Common myeloid progenitor, CD34-positive (primary cell): Measurements from ENCODE around the gene KLHL5.
"Not testable (repeated sequence)": the region's sequence is repeated elsewhere in the genome, so short reads cannot be mapped to it uniquely, and the experiment has no call there.

Source experiments
- CTCF ChIA-PET: fragments of 350-600 bp; sonication (Branson Sonifier 250); formaldehyde crosslinking; loops from one replicate; lab custom pipeline; 2021; ENCODE audit warnings: antibody characterized with exemption; lab: Charles Lee
- POLR2A ChIA-PET: fragments of 350-600 bp; sonication (Branson Sonifier 250); formaldehyde crosslinking; loops from one replicate; lab custom pipeline; 2021; ENCODE audit warnings: antibody characterized with exemption; lab: Charles Lee
- DNase-seq, 3 donors: peaks; one replicate each; pipeline versions ENCODE4 v3.0.0 to v3.0.0-alpha.2; 2013
- H3K27ac ChIP-seq, 2 experiments: 1 replicate in 1 of 2; 2 replicates in 1 of 2; pipeline ENCODE4 v1.7.0; 2013; ENCODE audit warnings: inconsistent platforms in 2 of 2, low read length in 2 of 2, mild to moderate bottlenecking in 2 of 2, low read depth in 1 of 2, moderate library complexity in 1 of 2; ENCODE audit not compliant: severe bottlenecking in 2 of 2, insufficient read depth in 1 of 2, poor library complexity in 1 of 2
- H3K27me3 ChIP-seq, 5 experiments: replicated peaks in 2 of 5; 1 replicate in 3 of 5; 2 replicates in 2 of 5; pipeline versions ENCODE4 v1.6.1 to v1.7.0; 2013; ENCODE audit warnings: low read length in 4 of 5, mild to moderate bottlenecking in 2 of 5, moderate library complexity in 2 of 5, inconsistent platforms in 1 of 5; ENCODE audit not compliant: insufficient read depth in 5 of 5, control insufficient read depth in 4 of 5
- H3K36me3 ChIP-seq, 4 experiments: 1 replicate in 2 of 4; 2 replicates in 2 of 4; pipeline versions ENCODE4 v1.6.1 to v1.7.0; 2013; ENCODE audit warnings: low read length in 3 of 4, control low read depth in 1 of 4, mild to moderate bottlenecking in 1 of 4; ENCODE audit not compliant: control insufficient read depth in 4 of 4, insufficient read depth in 4 of 4
- H3K4me1 ChIP-seq, 4 experiments: 1 replicate in 3 of 4; 2 replicates in 1 of 4; pipeline versions ENCODE4 v1.6.1 to v1.7.1; 2013; ENCODE audit warnings: low read length in 3 of 4, mild to moderate bottlenecking in 3 of 4, control low read depth in 1 of 4, inconsistent platforms in 1 of 4, moderate library complexity in 1 of 4; ENCODE audit not compliant: control insufficient read depth in 4 of 4, insufficient read depth in 4 of 4; ENCODE audit errors: control extremely low read depth in 1 of 4
- H3K4me3 ChIP-seq, 7 experiments: 1 replicate in 4 of 7; 2 replicates in 3 of 7; pipeline versions ENCODE4 v1.5.1 to v1.7.0; 2013; ENCODE audit warnings: mild to moderate bottlenecking in 7 of 7, low read length in 6 of 7, moderate library complexity in 6 of 7, inconsistent platforms in 2 of 7, low read depth in 2 of 7, control low read depth in 1 of 7; ENCODE audit not compliant: insufficient read depth in 4 of 7, control insufficient read depth in 1 of 7; ENCODE audit errors: extremely low read depth in 1 of 7
- H3K9me3 ChIP-seq, 5 experiments: 1 replicate in 4 of 5; 2 replicates in 1 of 5; pipeline versions ENCODE4 v1.6.1 to v1.7.1; 2013; ENCODE audit warnings: low read length in 4 of 5, mild to moderate bottlenecking in 2 of 5, inconsistent platforms in 1 of 5, low read depth in 1 of 5, moderate library complexity in 1 of 5; ENCODE audit not compliant: control insufficient read depth in 4 of 5, insufficient read depth in 2 of 5; ENCODE audit errors: control extremely low read depth in 1 of 5
- WGBS: methylation state at CpG from one replicate; pipeline ENCODE4 v1.1.5; 2013; ENCODE audit not compliant: insufficient coverage; 5-methylcytosine and 5-hydroxymethylcytosine counted together

Gene KLHL5

DNA sequence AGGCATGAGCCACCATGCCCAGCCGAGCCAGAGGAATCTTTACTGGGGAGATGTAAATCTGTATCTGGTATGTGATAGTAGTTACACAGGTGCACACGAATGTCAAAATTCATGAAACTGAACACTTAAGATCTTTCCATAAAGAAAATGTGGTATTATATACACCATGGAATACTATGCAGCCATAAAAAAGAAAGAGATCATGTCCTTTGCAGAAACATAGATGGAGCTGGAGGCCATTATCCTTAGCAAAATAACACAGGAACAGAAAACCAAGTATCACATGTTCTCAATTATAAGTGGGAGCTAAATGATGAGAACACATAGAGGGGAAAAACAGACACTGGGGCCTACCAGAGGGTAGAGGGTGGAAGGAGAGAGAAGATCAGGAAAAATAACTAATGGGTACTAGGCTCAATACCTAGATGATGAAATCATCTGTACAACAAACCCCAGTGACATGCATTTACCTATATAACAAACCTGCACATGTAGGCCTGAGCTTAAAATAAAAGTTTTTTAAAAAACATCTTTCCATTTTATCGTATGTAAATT lies 37.6 kb upstream of the KLHL5 start:
- Histone ChIP-seq H3K27ac (no peak overlapping the region), H3K4me1 (peaks cover 12 to 37% (median 27%) of the 10 kb centered on the region in 4 experiments), H3K4me3 (no peak overlapping the region), H3K36me3 (peaks cover 0 to 4% (median 0%) of the 10 kb centered on the region in 4 experiments), H3K27me3 (no peaks in the 10 kb centered on the region), H3K9me3 (no peaks in the 10 kb centered on the region)
- no peak for DNase-seq
- ChIA-PET CTCF (interaction anchor here (1.0 to 1.4 kb wide), 3 partner anchors 20 to 111 kb away, joined by 3 to 4 read pairs (median 4); no protein-coding TSS in a partner anchor), POLR2A (interaction anchor here (0.6 kb wide), 1 partner anchor 12 kb away, joined by 3 read pairs; no protein-coding TSS in a partner anchor)
- no CpG with 5 or more reads among the region's 3 CpGs for WGBS

DNA sequence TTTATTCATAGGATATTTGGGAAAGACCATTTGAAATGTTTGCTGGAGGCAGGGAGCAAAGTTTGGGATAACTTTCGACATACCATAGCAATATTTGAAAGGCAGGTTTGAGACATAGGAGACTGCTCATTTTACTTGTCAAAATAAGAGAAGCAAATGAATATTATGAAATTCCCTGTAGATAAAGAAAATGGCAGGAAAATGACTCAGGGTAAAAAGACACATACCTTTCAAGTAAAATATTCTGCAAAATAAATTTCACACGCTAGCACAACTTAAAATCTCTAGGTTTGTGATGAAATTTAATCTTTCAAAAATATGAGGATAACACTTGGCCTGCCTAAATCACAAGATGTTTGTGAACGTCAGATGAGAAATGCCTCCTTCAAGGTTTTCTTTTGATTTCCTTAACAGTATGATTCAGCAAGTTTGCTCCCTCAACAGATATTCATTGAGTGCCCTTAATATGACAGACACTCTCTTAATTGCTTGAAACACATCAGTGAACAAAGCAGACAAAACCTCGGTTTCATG lies 36.4 kb upstream of the KLHL5 start:
- CTCF ChIA-PET, result interaction anchor here (0.9 to 1.4 kb wide), 3 partner anchors 19 to 110 kb away, joined by 3 read pairs; no protein-coding TSS in a partner anchor
- Histone ChIP-seq H3K4me1 (peaks cover 18 to 46% (median 33%) of the 10 kb centered on the region in 4 experiments), H3K27me3 (no peaks in the 10 kb centered on the region), H3K4me3 (peak overlapping the region in 3 of 7 experiments; percentile 8 to 22 (median 15)), H3K9me3 (no peaks in the 10 kb centered on the region), H3K27ac (peak overlapping the region; percentile 48 to 70), H3K36me3 (peaks cover 0 to 4% (median 0%) of the 10 kb centered on the region in 4 experiments)
- WGBS, result 0% methylated on average over 1 of the region's 4 CpGs
- POLR2A ChIA-PET, result no interaction called here
- DNase-seq, result peak; percentile 53 to 89 (median 79)

DNA sequence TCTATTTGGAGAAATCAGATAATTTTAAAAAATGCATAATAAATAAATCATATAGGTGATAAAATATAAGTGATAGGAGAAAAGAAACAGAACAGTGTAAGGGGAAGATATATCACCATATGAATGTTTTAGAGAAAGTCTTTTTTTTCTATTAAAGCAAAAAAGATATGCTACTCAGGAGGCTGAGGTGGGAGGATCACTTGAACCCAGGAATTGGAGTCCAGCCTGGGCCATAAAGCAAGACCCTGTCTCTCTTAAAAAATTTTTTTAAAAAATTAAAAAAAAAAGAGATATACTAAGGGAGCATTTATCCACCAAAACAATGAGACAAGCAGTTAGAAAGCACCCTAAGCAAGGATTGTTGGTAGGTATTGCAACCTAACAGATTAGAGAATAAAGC lies 35.9 kb upstream of the KLHL5 start:
- peaks cover 18 to 48% (median 37%) of the 10 kb centered on the region in 4 experiments for H3K4me1 ChIP-seq
- no peaks in the 10 kb centered on the region for H3K27me3 ChIP-seq
- CTCF ChIA-PET, result interaction anchor here (1.3 to 1.4 kb wide), 2 partner anchors 36 to 109 kb away, joined by 3 read pairs; no protein-coding TSS in a partner anchor
- H3K9me3 ChIP-seq, result no peaks in the 10 kb centered on the region
- no peak for DNase-seq
- peak overlapping the region in 2 of 7 experiments; percentile 8 to 22 for H3K4me3 ChIP-seq
- POLR2A ChIA-PET, result no interaction called here
- H3K36me3 ChIP-seq, result peaks cover 0 to 4% (median 0%) of the 10 kb centered on the region in 4 experiments
- H3K27ac ChIP-seq, result peak overlapping the region; percentile 48 to 70

DNA sequence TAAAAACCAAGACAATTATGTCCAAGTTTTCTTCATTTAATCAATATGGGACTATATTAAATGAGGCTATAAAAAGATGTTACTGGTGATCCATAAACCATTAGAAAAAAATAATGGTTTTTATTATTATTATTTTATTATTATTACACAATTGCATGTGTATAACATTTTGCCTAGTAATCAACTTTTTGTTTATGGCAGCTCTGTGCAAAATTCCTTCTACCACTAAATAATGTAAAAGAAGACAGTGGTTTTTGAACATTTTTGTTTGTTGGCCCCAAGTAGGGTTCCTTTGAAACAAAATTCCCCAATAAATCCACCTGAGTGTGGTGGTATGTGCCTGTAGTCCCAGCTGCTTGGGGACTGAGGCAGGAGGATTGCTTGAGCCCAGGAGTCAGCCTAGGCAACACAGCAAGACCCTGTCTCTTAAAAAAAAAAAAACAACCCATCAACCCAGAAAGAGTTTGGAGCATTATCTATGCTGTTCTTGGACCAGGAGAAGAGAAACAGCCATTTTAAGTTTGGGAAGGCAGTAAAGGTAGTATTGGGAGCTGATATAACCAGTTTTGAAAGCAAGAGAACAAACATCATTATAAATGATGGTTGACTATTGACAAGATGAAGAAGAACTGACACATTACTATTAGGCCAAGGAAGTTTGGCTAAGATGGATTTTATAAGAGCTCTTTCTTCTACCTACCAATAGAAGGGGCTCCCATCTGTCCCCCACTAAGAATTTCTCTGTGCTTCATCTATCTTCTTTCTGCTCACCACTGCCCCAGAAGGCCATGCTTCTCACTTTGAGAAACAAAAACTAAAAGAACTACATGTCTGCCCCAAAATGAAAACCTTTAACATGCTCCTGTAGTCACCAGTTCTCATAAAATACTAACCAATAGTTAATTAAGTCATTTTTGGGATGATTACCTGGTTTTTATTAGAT lies 32.0 kb upstream of the KLHL5 start:
- POLR2A ChIA-PET, result interaction anchor here (0.6 to 2.0 kb wide), 3 partner anchors 14 to 755 kb away, joined by 3 to 5 read pairs (median 4); no protein-coding TSS in a partner anchor
- peak overlapping the region in 6 of 7 experiments; percentile 19 to 68 (median 52) for H3K4me3 ChIP-seq

DNA sequence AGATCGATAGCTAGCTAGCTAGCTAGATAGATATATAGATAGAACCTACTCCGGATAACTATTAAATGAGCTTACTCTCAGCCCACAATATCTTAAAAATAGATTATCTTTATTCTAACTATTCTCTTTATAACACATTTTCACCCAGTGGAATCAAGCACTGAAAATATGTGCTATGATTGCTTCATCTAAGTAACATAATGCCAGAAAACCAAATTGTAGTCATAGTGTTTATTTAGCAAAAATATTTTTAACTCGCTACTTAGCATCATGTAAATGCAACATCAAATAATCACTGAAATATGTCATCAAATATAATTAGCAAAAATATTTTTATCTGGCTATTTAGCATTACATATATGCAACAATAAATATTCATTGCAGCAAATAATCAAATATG lies 31.3 kb upstream of the KLHL5 start:
- Histone ChIP-seq H3K27me3 (no peaks in the 10 kb centered on the region), H3K4me3 (peak overlapping the region in 6 of 7 experiments; percentile 19 to 68 (median 52)), H3K27ac (peak overlapping the region; percentile 25 to 82), H3K4me1 (peaks cover 25 to 58% (median 45%) of the 10 kb centered on the region in 4 experiments), H3K9me3 (no peaks in the 10 kb centered on the region), H3K36me3 (no peaks in the 10 kb centered on the region)
- ChIA-PET POLR2A (interaction anchor here (0.6 to 2.0 kb wide), 2 partner anchors 14 to 18 kb away, joined by 4 to 5 read pairs; no protein-coding TSS in a partner anchor), CTCF (interaction anchor here (0.8 to 3.9 kb wide), 6 partner anchors 9 to 169 kb away, joined by 3 to 14 read pairs (median 3); no protein-coding TSS in a partner anchor)
- WGBS, result no CpG with 5 or more reads among the region's 3 CpGs
- no peak for DNase-seq

More for the DNA sequence above, 32.0 kb upstream of the KLHL5 start:
- DNase-seq, result peak in 1 of 3 donors; percentile 29
- CTCF ChIA-PET, result interaction anchor here (0.6 to 3.9 kb wide), 8 partner anchors 9 to 269 kb away, joined by 3 to 14 read pairs (median 3); no protein-coding TSS in a partner anchor
- no peaks in the 10 kb centered on the region for H3K27me3 ChIP-seq
- no peaks in the 10 kb centered on the region for H3K36me3 ChIP-seq
- no peaks in the 10 kb centered on the region for H3K9me3 ChIP-seq
- H3K4me1 ChIP-seq, result peaks cover 25 to 65% (median 52%) of the 10 kb centered on the region in 4 experiments
- H3K27ac ChIP-seq, result peak overlapping the region; percentile 25 to 82

DNA sequence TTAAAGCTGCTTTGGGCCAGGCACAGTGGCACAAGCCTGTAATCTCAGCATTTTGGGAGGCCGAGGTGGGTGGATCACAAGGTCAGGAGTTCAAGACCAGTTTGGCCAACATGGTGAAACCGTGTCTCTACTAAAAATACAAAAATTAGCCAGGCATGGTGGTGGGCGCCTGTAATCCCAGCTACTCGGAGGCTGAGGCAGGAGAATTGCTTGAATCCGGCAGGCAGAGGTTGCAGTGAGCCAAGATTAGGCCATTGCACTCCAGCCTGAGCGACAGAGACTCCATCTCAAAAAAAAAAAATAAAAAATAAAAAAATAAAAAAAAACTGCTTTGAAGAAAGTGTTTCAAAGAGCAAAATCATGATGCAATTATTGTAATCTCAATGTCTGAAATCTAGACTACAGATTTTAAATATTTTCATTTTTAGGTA lies 30.4 kb upstream of the KLHL5 start:
- not testable (repeated sequence) for H3K36me3 ChIP-seq, H3K9me3 ChIP-seq, DNase-seq, H3K27me3 ChIP-seq
- H3K4me3 ChIP-seq, result peak overlapping the region in 6 of 7 experiments; percentile 4 to 68 (median 55)
- POLR2A ChIA-PET, result interaction anchor here (0.6 to 1.0 kb wide), 2 partner anchors 11 to 21 kb away, joined by 3 to 4 read pairs; no protein-coding TSS in a partner anchor
- CTCF ChIA-PET, result interaction anchor here (1.0 to 1.5 kb wide), 2 partner anchors 9 to 12 kb away, joined by 3 to 6 read pairs; no protein-coding TSS in a partner anchor
- H3K27ac ChIP-seq, result peak overlapping the region in 1 of 2 experiments; percentile 82
- 100% methylated on average over 1 of the region's 6 CpGs for WGBS
- peaks cover 25 to 57% (median 41%) of the 10 kb centered on the region in 4 experiments for H3K4me1 ChIP-seq
